Epithelial cell of proximal tubule (primary cell): Measurements from ENCODE around the gene WDFY3. TPM values are rescaled to one million over a fixed set of nuclear protein-coding genes. Genes with fewer than 3 reads are reported as not detected.

Experiments used
- DNase-seq: peaks from one replicate; pipeline ENCODE4 v3.0.0-alpha.2; 2011; ENCODE audit warnings: low read depth
- H3K4me3 ChIP-seq: 2 replicates; pipeline ENCODE4 v1.5.1; 2011; ENCODE audit warnings: low read depth, mild to moderate bottlenecking, low read length
- CTCF ChIP-seq: conservative IDR thresholded peaks from 2 replicates; pipeline ENCODE4 v1.5.1; 2012; ENCODE audit warnings: low read depth, mild to moderate bottlenecking, low read length
- total RNA-seq: library from RNA; depleted of rRNA; stranded (reverse); fragments of >200 nt; gene quantifications from 2 replicates; pipeline ENCODE4 v1.2.3, GENCODE V29; 2015

The WDFY3 gene
- total RNA-seq, 1 donor from 2014 or later = 35.1 TPM

GRCh38 chr4:84936123-84936522 is 30.4 kb downstream of the WDFY3 start:
- no peak overlapping the region for H3K4me3 ChIP-seq
- no peak for TF ChIP-seq CTCF
- DNase-seq = no peak

GRCh38 chr4:84932462-84932861 is 34.0 kb downstream of the WDFY3 start:
- H3K4me3 ChIP-seq = no peak overlapping the region
- TF ChIP-seq CTCF = no peak
- no peak for DNase-seq

GRCh38 chr4:84931961-84932360 is 34.5 kb downstream of the WDFY3 start:
- no peak overlapping the region for H3K4me3 ChIP-seq
- no peak for TF ChIP-seq CTCF
- DNase-seq = no peak

GRCh38 chr4:84931274-84931673 is 35.2 kb downstream of the WDFY3 start:
- no peak for DNase-seq
- no peak overlapping the region for H3K4me3 ChIP-seq
- TF ChIP-seq CTCF = no peak

GRCh38 chr4:84928089-84928488 is 38.4 kb downstream of the WDFY3 start:
- DNase-seq = no peak
- no peak overlapping the region for H3K4me3 ChIP-seq
- TF ChIP-seq CTCF = no peak

GRCh38 chr4:84927428-84927827 is 39.1 kb downstream of the WDFY3 start:
- no peak overlapping the region for H3K4me3 ChIP-seq
- DNase-seq = no peak
- no peak for TF ChIP-seq CTCF

- TF ChIP-seq CTCF = no peak
- DNase-seq = no peak
Observed at GRCh38 chr4:84925558-84925957, 40.9 kb downstream of the WDFY3 start.

More at GRCh38 chr4:84925558-84925957, 40.9 kb downstream of the WDFY3 start:
- no peak overlapping the region for H3K4me3 ChIP-seq
